ENCODE results near the gene RABGGTB. TPM values are rescaled to one million over a fixed set of nuclear protein-coding genes. Genes with fewer than 3 reads are reported as not detected.
A peak's percentile ranks its signal among the peaks of the same experiment; 100 is the strongest.
"Not testable (repeated sequence)": the region's sequence is repeated elsewhere in the genome, so short reads cannot be mapped to it uniquely, and the experiment has no call there.

Gene RABGGTB
- total RNA-seq (2012; rRNA removed) = 104 and 123 TPM in 2 replicates

GRCh38 chr1:75785983-75786853, at the start of gene RABGGTB:
Gene RABGGTB (plus strand): TSS chr1:75786256. CDS start chr1:75786272, 16 bp downstream.
- peak within 1 kb of the TSS; percentile 96 for H3K9ac ChIP-seq (ENCODE audit: low read depth, low read length)

GRCh38 chr1:75742047-75742625, 43.9 kb upstream of the RABGGTB start:
- H3K4me3 ChIP-seq (ENCODE audit: low read length) = no peak overlapping the region
- no peak overlapping the region for H3K4me2 ChIP-seq (ENCODE audit: low read length)
- no peaks in the 10 kb centered on the region for H3K9me3 ChIP-seq (replicated peaks; ENCODE audit: low read length)
- peaks cover 36% of the 10 kb centered on the region for H3K36me3 ChIP-seq (ENCODE audit: insufficient read depth, low read length)
- H3K27me3 ChIP-seq (ENCODE audit: control insufficient read depth, insufficient read depth, low read length) = no peaks in the 10 kb centered on the region
- no peaks in the 10 kb centered on the region for H3K4me1 ChIP-seq (ENCODE audit: control insufficient read depth, insufficient read depth, low read length)
- H3K9ac ChIP-seq (ENCODE audit: low read depth, low read length) = no peak overlapping the region

More at GRCh38 chr1:75785983-75786853, at the start of gene RABGGTB:
- Histone ChIP-seq H3K4me3 (ENCODE audit: low read length) (peak within 1 kb of the TSS; percentile 86), H3K27me3 (ENCODE audit: control insufficient read depth, insufficient read depth, low read length) (no peaks in the 10 kb centered on the region), H3K4me2 (ENCODE audit: low read length) (peak within 1 kb of the TSS; percentile 91), H3K9me3 (replicated peaks; ENCODE audit: low read length) (no peaks in the 10 kb centered on the region), H3K4me1 (ENCODE audit: control insufficient read depth, insufficient read depth, low read length) (peaks cover 19% of the 10 kb centered on the region), H3K36me3 (ENCODE audit: insufficient read depth, low read length) (peaks cover 39% of the 10 kb centered on the region)

- Histone ChIP-seq H3K36me3 (ENCODE audit: insufficient read depth, low read length) (peaks cover 35% of the 10 kb centered on the region), H3K9ac (ENCODE audit: low read depth, low read length) (no peak overlapping the region), H3K4me2 (ENCODE audit: low read length) (no peak overlapping the region), H3K4me3 (ENCODE audit: low read length) (no peak overlapping the region), H3K27me3 (ENCODE audit: control insufficient read depth, insufficient read depth, low read length) (no peaks in the 10 kb centered on the region), H3K9me3 (replicated peaks; ENCODE audit: low read length) (no peaks in the 10 kb centered on the region), H3K4me1 (ENCODE audit: control insufficient read depth, insufficient read depth, low read length) (no peaks in the 10 kb centered on the region)
Measured at GRCh38 chr1:75745276-75745675, 40.8 kb upstream of the RABGGTB start.

- H3K4me2 ChIP-seq (ENCODE audit: low read length); H3K4me1 ChIP-seq (ENCODE audit: control insufficient read depth, insufficient read depth, low read length); H3K4me3 ChIP-seq (ENCODE audit: low read length); H3K9me3 ChIP-seq (replicated peaks; ENCODE audit: low read length); H3K27me3 ChIP-seq (ENCODE audit: control insufficient read depth, insufficient read depth, low read length); H3K9ac ChIP-seq (ENCODE audit: low read depth, low read length): not testable (repeated sequence)
- peaks cover 21% of the 10 kb centered on the region for H3K36me3 ChIP-seq (ENCODE audit: insufficient read depth, low read length)
Measured at GRCh38 chr1:75757210-75757609, 28.8 kb upstream of the RABGGTB start.

GRCh38 chr1:75758543-75758942, 27.5 kb upstream of the RABGGTB start:
- H3K36me3 ChIP-seq (ENCODE audit: insufficient read depth, low read length) = peaks cover 21% of the 10 kb centered on the region
- not testable (repeated sequence) for H3K9ac ChIP-seq (ENCODE audit: low read depth, low read length); H3K4me2 ChIP-seq (ENCODE audit: low read length); H3K9me3 ChIP-seq (replicated peaks; ENCODE audit: low read length); H3K4me1 ChIP-seq (ENCODE audit: control insufficient read depth, insufficient read depth, low read length); H3K27me3 ChIP-seq (ENCODE audit: control insufficient read depth, insufficient read depth, low read length); H3K4me3 ChIP-seq (ENCODE audit: low read length)

DNA sequence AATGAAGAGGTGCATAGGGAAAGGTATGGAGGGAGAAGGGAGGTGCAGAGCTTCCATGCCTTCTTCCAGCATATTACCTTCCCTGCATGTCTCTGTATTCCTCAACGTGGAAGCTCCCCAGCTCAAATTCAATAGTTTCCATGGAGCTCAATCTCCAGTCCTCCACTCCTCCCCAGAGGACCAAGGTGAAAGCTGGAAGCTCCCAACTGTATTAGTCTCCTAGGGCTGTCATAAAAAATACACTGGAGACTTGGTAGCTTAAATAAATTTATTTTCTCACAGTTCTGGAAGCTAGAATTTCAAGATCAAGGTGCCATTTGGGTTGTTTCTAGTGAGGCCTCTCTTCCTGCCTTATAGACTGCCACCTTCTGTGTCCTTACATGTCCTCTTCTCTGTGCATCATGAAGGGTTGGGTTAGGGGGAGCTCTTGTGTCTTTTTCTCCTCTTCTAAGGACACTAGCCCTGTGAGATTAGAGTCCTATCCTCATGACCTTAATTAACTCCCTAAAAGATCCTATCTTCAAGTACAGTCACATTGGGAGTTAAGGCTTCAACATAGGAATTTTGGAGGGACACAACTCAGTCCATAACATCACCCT, 21.9 kb upstream of the RABGGTB start:
- Histone ChIP-seq H3K9ac (ENCODE audit: low read depth, low read length) (no peak overlapping the region), H3K4me1 (ENCODE audit: control insufficient read depth, insufficient read depth, low read length) (peaks cover 20% of the 10 kb centered on the region), H3K9me3 (replicated peaks; ENCODE audit: low read length) (no peaks in the 10 kb centered on the region), H3K36me3 (ENCODE audit: insufficient read depth, low read length) (peaks cover 8% of the 10 kb centered on the region), H3K4me3 (ENCODE audit: low read length) (no peak overlapping the region), H3K4me2 (ENCODE audit: low read length) (no peak overlapping the region), H3K27me3 (ENCODE audit: control insufficient read depth, insufficient read depth, low read length) (no peaks in the 10 kb centered on the region)

DNA sequence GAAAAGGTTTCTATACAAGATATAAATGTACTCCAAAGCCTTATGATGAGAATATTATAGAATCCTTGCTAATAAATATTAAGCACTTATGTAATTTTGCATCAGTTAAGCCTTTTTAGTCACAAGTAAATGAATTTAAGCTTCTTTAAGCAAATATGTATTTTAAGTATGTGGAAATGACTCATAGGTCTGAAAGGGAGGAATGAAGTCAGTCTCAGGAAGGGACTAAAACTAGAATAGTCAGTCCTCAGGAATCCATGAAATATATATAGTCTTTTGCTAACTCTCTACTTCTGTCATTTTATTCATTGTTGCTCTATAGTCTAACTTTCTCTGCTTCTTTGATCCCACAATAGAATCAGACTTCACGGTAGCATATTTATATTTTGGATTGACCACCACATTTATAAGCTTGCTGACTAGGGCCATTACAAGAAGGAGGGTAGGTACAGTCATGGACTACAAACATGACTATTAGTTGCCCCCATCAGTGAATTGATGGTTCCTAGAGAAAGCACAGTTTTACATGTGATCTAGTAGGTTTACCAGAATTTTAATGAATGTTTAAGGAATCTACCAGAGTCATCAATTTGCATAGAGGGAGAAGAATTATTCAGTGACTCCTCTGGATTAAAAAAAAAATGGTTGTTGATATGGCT, 20.2 kb upstream of the RABGGTB start:
- H3K4me2 ChIP-seq (ENCODE audit: low read length) = peak overlapping the region; percentile 74
- H3K36me3 ChIP-seq (ENCODE audit: insufficient read depth, low read length) = peaks cover 8% of the 10 kb centered on the region
- peak overlapping the region; percentile 53 for H3K9ac ChIP-seq (ENCODE audit: low read depth, low read length)
- H3K9me3 ChIP-seq (replicated peaks; ENCODE audit: low read length) = no peaks in the 10 kb centered on the region
- peak overlapping the region; percentile 42 for H3K4me3 ChIP-seq (ENCODE audit: low read length)
- no peaks in the 10 kb centered on the region for H3K27me3 ChIP-seq (ENCODE audit: control insufficient read depth, insufficient read depth, low read length)
- peaks cover 20% of the 10 kb centered on the region for H3K4me1 ChIP-seq (ENCODE audit: control insufficient read depth, insufficient read depth, low read length)

DNA sequence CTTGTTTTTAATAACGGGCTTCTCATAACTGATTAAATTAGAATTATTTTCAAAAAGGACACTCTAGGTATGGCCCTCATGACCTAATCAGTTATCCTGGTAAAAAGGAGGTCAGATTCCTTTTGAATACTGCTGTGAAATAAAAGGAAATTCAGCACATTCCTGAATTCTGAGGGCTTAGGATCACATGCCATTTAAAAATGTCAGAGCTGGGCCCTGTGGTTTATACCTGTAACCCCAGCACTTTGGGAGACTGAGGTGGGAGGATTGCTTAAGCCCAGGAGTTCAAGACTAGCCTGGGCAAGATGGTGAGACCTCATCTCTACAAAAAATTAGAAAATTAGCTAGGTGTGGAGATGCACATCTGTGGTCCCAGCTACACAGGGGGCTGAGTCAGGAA, 18.0 kb upstream of the RABGGTB start:
- Histone ChIP-seq H3K4me1 (ENCODE audit: control insufficient read depth, insufficient read depth, low read length) (peaks cover 20% of the 10 kb centered on the region), H3K9ac (ENCODE audit: low read depth, low read length) (no peak overlapping the region), H3K36me3 (ENCODE audit: insufficient read depth, low read length) (peaks cover 8% of the 10 kb centered on the region), H3K4me3 (ENCODE audit: low read length) (no peak overlapping the region), H3K27me3 (ENCODE audit: control insufficient read depth, insufficient read depth, low read length) (no peaks in the 10 kb centered on the region), H3K9me3 (replicated peaks; ENCODE audit: low read length) (no peaks in the 10 kb centered on the region), H3K4me2 (ENCODE audit: low read length) (no peak overlapping the region)

DNA sequence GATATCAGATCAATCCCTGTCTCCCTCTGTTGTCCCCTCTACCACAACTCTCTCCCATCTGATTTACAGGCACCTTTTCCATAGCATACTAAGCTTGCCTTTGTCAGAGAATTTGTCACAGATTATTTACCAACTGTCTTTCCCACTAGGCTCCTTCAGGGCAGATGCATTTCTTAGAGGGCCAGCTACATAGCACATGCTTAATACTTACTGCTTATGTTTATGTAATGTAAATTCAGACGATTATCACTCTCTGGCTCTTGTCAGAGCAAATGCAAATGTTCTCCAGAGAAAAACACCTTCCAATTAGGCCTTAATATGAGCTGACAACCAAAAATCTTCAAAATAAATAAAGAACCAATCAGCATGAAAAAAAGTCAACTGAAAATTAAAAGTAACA, 15.3 kb upstream of the RABGGTB start:
- Histone ChIP-seq H3K4me2 (ENCODE audit: low read length) (no peak overlapping the region), H3K9me3 (replicated peaks; ENCODE audit: low read length) (no peaks in the 10 kb centered on the region), H3K4me3 (ENCODE audit: low read length) (no peak overlapping the region), H3K9ac (ENCODE audit: low read depth, low read length) (no peak overlapping the region), H3K36me3 (ENCODE audit: insufficient read depth, low read length) (no peaks in the 10 kb centered on the region), H3K27me3 (ENCODE audit: control insufficient read depth, insufficient read depth, low read length) (no peaks in the 10 kb centered on the region), H3K4me1 (ENCODE audit: control insufficient read depth, insufficient read depth, low read length) (peaks cover 17% of the 10 kb centered on the region)

- H3K4me1 ChIP-seq (ENCODE audit: control insufficient read depth, insufficient read depth, low read length) = peaks cover 12% of the 10 kb centered on the region
- H3K9me3 ChIP-seq (replicated peaks; ENCODE audit: low read length) = no peaks in the 10 kb centered on the region
- H3K36me3 ChIP-seq (ENCODE audit: insufficient read depth, low read length) = no peaks in the 10 kb centered on the region
- H3K27me3 ChIP-seq (ENCODE audit: control insufficient read depth, insufficient read depth, low read length) = no peaks in the 10 kb centered on the region
- H3K4me3 ChIP-seq (ENCODE audit: low read length) = no peak overlapping the region
- no peak overlapping the region for H3K9ac ChIP-seq (ENCODE audit: low read depth, low read length)
- H3K4me2 ChIP-seq (ENCODE audit: low read length) = no peak overlapping the region
Measured at GRCh38 chr1:75771978-75772377, 14.1 kb upstream of the RABGGTB start.

DNA sequence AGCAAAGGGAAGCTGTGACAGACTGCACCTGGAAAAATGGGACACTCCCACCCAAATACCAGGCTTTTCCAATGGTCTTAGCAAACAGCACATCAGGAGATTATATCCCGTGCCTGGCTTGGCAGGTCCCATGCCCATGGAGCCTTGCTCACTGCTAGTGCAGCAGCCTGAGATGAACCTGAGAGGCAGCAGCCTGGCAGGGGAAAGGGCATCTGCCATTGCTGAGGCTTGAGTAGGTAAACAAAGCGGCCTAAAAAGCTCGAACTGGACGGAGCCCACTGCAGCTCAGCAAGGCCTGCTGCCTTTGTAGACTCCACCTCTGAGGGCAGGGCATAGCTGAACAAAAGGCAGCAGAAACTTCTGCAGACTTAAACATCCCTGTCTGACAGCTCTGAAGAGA, 8.2 kb upstream of the RABGGTB start:
- not testable (repeated sequence) for H3K4me1 ChIP-seq (ENCODE audit: control insufficient read depth, insufficient read depth, low read length); H3K4me3 ChIP-seq (ENCODE audit: low read length); H3K9ac ChIP-seq (ENCODE audit: low read depth, low read length); H3K27me3 ChIP-seq (ENCODE audit: control insufficient read depth, insufficient read depth, low read length); H3K36me3 ChIP-seq (ENCODE audit: insufficient read depth, low read length); H3K9me3 ChIP-seq (replicated peaks; ENCODE audit: low read length); H3K4me2 ChIP-seq (ENCODE audit: low read length)

Data from skeletal muscle satellite cell (primary cell).